SKM-1 (cell line): ENCODE results near the gene TNNT3.
"Not testable (repeated sequence)": the region's sequence is repeated elsewhere in the genome, so short reads cannot be mapped to it uniquely, and the experiment has no call there.

Experiments used
- DNase-seq: peaks from one replicate; lab custom pipeline; 2025; ENCODE audit not compliant: unreplicated experiment; lab: John Stamatoyannopoulos, UW

TNNT3 gene

DNA sequence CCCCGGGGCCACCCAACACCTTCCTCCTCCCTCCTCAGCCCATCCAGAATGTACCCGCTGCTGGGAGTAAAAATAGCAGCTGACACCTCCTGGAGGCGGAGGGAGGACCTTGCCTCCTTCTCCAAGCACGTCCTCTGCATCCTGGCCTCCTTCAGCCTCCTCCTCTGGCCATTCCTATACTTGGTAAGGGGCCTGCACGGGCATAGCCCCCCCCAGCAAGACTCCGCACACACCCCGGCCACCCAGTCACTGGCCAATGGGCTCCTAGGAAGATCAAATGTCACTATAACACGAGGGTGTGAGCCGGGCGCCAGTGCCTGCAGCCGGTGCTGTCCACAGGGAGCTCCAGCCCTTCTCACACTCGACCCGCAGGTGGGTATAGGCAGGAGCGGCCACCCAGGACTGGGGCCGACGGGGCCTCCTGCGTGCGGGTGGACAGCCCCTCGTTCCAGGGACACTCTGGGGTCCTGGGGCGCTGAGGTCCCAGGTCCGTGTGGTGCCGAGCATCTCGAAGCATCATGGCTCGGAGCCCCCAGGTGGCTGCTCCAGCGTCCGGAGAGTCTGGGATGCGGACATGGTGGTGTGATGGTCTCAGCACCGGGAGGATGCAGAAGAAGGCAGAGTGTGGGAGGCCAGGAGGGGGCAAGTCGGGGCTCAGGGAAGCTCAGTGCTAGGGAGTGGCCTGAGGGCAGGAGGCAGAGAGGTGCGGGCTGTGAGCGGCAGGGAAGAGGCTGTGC lies at the start of gene TNNT3:
TSS of gene TNNT3 (plus strand) at position 313 of the 737 bp plus-strand sequence. CDS start 3,172 bp downstream, outside the sequence.
- no peak for DNase-seq

GRCh38 chr11:1870326-1870696 lies 49.2 kb upstream of the TNNT3 start:
- DNase-seq: no peak

DNA sequence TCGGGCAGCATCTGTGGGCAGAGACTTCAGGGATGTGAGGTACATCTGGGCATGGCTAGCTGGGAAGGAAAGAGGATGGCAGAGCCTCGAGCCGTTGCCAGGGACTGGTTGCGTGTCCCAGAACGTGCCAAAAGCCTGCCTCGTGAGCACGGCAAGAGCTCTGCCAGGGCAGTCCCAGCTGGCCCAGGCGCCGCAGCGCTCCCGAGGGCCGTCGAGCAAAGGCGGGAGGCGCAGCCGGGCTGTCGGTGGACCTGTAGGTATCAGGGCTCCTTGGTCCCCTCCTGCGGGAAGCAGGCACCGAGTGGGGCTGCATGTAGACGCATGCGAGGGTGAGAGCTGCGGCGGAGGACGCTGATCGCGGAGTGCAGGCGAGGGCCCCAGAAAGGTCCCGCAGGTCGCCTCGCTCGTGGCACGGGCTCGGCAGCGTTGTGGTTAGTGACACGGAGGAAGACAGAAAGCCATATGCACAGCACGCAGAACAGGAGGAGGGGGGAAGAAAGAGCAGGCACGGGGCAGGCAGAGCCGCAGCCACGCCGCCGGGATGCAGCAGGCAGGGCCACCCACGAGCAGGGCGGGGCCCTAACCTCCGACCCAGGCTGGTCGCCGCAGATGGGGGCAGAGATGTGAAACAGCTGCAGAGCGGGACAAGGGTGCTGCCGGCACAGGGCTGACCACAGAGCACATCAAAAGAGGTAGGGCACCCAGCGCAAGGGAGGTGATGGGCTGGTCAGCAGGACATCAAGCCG lies 48.6 kb upstream of the TNNT3 start:
- DNase-seq: no peak

- no peak for DNase-seq
Observed at GRCh38 chr11:1871531-1871930, 48.0 kb upstream of the TNNT3 start.

- no peak for DNase-seq
Observed at GRCh38 chr11:1872267-1872985, 47.1 kb upstream of the TNNT3 start.

DNA sequence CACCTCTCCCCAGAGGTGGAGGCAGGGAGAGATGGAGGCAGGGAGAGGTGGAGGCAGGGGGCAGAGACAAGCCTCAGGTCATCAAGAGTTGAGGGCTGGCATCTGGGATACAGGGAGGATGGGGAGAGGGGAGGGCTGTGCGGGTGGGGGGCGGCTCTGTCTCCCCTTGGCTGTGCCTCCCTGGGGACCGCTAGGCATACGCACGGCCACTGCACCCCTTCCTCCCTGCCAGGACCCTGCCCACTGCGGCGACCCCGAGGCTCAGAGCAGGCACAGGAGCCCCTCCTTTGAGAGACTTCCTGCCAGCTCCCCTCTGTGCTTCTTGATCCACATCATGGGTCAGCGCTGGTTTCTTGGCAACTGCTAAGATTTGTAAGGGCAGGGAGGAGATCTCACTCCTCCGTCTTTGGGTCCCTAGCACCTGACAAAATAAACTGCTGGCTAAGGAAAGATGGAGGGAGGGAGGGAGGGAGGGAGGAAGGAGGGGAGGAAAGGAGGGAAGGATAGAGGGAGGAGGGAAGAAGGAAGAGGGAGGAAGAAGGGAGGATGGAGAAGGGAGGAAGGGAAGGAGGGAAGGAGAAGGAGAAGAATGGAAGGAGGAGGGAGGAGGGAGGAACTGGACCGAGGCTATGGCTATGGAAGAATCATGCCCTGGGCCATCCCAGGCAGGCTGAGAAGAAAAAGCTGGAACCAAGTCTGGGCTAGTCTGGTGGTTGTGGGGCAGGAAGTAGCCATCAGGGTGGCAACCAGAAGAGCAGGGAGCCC lies 46.3 kb upstream of the TNNT3 start:
- DNase-seq: no peak

DNA sequence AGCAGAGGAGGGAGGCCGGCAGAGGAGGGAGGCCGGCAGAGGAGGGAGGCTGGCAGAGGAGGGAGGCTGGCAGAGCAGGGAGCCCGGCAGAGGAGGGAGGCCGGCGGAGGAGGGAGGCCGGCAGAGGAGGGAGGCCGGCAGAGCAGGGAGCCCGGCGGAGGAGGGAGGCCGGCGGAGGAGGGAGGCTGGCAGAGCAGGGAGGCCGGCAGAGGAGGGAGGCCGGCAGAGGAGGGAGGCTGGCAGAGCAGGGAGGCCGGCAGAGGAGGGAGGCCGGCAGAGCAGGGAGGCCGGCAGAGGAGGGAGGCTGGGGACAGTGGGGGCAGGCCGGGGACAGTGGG lies 45.7 kb upstream of the TNNT3 start:
- DNase-seq: not testable (repeated sequence)

DNA sequence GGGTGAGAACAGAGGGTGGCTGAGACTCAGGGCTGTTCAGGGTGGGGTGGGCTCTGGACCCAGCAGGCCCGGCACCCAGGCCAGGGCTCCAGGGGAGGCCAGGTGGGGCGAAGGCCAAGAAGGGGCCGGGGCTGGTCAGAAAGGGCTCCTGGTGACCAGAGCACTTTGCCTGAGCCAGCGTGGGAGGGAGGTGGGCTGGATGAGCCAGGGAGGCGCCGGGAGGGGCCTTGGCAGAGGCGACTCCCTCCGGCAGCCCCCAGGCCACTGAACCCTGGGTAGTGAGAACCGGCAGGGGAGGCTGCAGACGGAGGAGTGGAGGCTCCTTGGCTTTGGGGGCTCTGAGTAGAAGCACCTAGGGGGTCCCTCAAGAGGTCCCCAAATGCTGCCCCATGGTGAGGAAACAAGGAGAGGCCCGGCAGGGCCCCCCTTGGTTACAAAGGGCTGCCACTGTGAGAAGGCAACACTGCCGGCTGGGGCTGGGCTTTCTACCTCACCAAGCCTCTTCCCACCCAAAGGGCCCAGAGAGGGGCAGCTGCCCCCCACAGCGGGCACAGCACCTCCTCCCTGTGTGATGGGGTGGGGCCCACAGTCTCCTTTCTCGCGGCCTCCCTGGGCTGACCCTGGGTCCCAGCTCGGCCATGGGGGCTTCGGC lies 44.9 kb upstream of the TNNT3 start:
- DNase-seq: not testable (repeated sequence)

DNA sequence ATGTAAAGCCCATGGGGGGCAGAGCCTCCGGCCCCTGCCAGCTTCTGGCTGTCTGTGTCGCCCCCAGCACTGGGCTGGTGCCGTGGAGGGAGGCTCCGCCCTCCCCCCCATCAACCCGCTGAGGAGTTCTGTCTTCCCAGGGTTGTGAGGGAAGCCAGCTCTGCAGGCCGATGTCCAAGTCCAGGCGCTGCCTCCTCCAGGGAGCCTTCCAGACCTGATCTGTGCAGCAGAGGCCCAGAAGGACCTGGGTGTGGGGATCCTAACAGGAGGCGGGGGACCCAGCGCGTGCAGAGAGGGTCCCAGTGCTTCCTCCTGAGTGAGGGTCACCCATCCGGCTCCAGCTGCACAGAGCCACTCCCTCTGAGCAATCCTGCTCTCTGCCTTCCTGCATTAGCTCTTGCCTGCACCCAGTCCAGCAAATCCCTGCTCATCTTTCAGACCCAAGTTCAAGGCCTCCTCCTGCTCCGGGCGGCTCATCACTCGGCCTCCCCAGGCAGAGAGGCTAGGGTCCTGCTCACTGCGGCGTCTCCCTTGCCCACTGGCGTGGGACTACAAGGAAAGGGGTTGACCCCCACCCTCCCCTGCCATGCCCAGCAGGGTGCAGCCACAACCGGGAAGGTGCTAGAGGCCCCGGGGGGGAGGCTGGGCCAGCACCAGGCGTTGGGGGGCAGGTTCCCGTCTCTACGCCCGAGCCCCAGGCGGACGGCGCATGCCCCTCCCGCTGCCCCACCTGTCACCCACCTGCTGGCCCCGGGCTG lies 44.2 kb upstream of the TNNT3 start:
- DNase-seq: no peak

- not testable (repeated sequence) for DNase-seq
Observed at GRCh38 chr11:1875851-1876301, 43.6 kb upstream of the TNNT3 start.

GRCh38 chr11:1876361-1877063 lies 43.0 kb upstream of the TNNT3 start:
- DNase-seq: no peak

DNA sequence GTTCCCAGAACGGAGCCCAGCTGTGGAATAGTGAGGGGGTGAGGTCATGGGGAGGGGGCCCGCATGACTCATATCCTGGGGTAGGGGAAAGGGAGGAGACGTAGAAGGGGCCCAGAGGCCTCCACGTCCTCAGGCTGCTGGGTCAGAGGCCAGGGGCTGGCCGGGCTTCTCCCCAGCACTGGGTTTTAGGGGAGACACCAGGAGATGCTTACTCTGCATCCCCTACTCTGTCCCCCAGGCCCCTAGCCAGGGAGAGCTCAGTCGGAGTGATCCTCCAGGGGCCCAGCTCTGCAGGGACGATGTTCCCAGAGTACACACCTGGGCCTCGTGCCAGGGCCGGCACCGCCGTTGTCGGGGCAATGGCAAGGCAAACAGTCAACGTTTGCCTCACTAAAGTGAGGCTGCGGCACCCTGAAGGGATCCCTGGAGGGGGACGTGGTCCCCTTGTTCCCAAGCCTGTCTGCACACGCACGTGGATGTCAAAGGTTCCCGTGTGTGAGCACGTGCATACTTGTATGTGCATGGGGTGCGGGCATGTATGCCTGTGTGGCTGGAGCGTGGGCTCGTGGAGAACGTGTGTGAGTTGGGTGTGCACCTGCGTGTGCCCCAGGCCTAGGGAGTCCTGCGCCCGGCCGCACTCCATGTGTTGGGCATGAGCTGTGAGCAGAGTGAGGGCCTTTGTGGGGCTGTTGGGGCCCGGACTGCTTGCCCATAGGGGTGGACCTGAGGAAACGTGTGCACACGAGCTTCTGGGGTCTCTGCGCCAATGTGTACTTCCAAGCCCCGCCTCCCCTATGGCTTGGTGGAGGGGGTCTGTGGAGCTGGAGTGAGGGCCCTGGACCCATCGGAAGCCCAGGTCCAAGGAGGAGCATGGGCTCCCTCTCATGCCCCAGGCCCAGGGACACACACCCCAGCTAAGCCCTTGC lies 42.0 kb upstream of the TNNT3 start:
- DNase-seq: no peak

GRCh38 chr11:1878137-1879031 lies 41.1 kb upstream of the TNNT3 start:
- no peak for DNase-seq

DNA sequence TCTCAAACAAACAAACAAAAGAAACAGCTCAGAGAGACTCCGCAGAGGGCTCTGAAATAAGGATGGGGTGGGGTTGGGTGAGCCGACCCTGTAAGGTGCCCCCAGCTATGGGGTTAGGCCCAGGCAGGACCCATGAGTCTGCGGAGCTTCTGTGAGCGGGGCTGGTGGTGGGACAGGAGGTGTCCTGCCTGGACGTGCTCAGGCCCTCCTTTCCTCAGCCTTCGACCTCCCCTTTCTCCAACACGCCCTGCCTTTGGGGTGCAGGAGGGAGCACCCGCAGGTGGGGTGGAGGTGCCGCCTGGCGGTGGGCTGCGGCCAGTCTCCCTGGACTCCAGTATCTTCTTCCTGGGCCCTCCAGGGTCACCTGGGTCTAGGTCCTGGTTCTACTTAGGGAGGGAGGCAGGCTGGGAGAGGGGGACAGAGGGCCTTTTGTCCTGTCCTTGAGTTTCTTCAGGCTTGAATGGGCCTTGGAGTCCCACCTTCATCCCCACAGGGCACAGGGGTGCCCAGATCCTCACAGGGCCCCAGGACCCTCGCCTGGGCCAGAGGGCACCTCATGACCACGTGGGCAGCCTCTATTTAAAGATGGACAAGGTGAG lies 40.1 kb upstream of the TNNT3 start:
- DNase-seq: no peak

DNA sequence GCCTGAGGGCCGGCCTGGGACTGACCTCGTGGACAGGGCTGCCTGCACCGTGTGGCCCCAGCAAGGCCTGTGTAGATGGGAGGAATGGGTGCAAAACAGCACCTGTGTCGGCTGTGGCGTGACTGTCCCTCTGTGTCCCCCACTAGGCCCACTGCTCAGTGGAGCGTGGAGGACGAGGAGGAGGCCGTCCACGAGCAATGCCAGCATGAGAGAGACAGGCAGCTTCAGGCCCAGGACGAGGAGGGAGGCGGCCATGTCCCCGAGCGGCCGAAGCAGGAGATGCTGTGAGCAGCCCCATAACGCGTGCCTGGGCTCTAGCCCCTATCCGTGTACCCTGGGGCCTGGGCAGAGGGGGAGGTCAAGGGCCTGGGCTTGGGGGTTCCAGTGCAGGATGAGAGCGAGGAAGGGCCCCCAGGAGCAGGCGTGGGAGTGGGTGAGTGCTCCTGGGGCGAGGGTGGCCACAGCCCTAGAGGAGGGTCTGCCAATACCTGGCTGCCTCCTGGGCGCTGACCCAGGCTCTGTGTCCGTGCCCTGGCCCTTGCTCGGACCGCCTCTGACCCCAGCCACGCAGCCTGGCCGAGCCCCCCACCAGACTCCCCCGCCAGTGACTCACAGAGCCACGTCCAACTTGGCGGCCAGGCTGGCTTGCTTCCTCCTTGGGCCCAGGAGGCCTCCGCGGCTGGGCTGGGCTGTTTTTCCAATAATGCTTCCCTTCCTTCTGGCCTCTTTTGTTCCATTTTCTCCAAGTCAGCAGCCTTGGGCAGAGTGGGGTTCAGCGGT lies 39.4 kb upstream of the TNNT3 start:
- DNase-seq: no peak
